Ishikawa (cell line): ENCODE data around the gene WFDC8.

ENCODE experiments used
- CEBPB ChIP-seq: IDR thresholded peaks from 2 replicates; pipeline ENCODE4 v1.6.1; 2012
- CREB1 ChIP-seq: IDR thresholded peaks from 2 replicates; pipeline ENCODE4 v1.6.1; 2012; ENCODE audit warnings: low read depth
- EGR1 ChIP-seq: IDR thresholded peaks from 2 replicates; pipeline ENCODE4 v1.6.1; 2012
- EP300 ChIP-seq: IDR thresholded peaks from 2 replicates; pipeline ENCODE4 v1.6.1; 2012; ENCODE audit warnings: borderline replicate concordance
- FOXM1 ChIP-seq: IDR thresholded peaks from 2 replicates; pipeline ENCODE4 v1.6.1; 2012; ENCODE audit warnings: low read depth, borderline replicate concordance
- MAX ChIP-seq: IDR thresholded peaks from 2 replicates; pipeline ENCODE4 v1.6.1; 2012
- NFIC ChIP-seq: IDR thresholded peaks from 2 replicates; pipeline ENCODE4 v1.6.1; 2012
- RAD21 ChIP-seq: IDR thresholded peaks from 2 replicates; pipeline ENCODE4 v1.6.1; 2012; ENCODE audit warnings: low read depth
- REST ChIP-seq: IDR thresholded peaks from 2 replicates; pipeline ENCODE4 v1.6.1; 2012; ENCODE audit warnings: low read depth, mild to moderate bottlenecking
- TAF1 ChIP-seq: IDR thresholded peaks from 2 replicates; pipeline ENCODE4 v1.6.1; 2012; ENCODE audit warnings: low read depth, mild to moderate bottlenecking
- TCF12 ChIP-seq: IDR thresholded peaks from 2 replicates; pipeline ENCODE4 v1.6.1; 2012; ENCODE audit warnings: low read depth
- USF1 ChIP-seq: IDR thresholded peaks from 2 replicates; pipeline ENCODE4 v1.6.1; 2012
- YY1 ChIP-seq: IDR thresholded peaks from 2 replicates; pipeline ENCODE4 v1.6.1; 2012; ENCODE audit warnings: low read depth

- no peak for TF ChIP-seq TAF1
- no peak for TF ChIP-seq USF1
- TF ChIP-seq RAD21: no peak
- TF ChIP-seq CEBPB: no peak
- TF ChIP-seq EP300: no peak
- no peak for TF ChIP-seq YY1
- TF ChIP-seq MAX: no peak
- TF ChIP-seq REST: no peak
- no peak for TF ChIP-seq CREB1
- no peak for TF ChIP-seq NFIC
- TF ChIP-seq EGR1: no peak
- TF ChIP-seq TCF12: no peak
- TF ChIP-seq FOXM1: no peak
Measured at GRCh38 chr20:45538209-45538799, 40.8 kb downstream of the WFDC8 start.
